Endothelial cell (in vitro differentiated cells): Measurements from ENCODE around the gene TPRG1L. TPM values are rescaled to one million over a fixed set of nuclear protein-coding genes. Genes with fewer than 3 reads are reported as not detected.

ENCODE experiments used
- DNase-seq: peaks from one replicate; pipeline ENCODE4 v3.0.0; 2021; ENCODE audit warnings: low spot score
- H3K27ac Mint-ChIP-seq: one replicate; pipeline ENCODE4 v1.8.0; 2021; ENCODE audit warnings: mixed read lengths, inconsistent platforms; ENCODE audit not compliant: unreplicated experiment
- H3K27me3 Mint-ChIP-seq: one replicate; pipeline ENCODE4 v1.8.0; 2021; ENCODE audit warnings: mild to moderate bottlenecking, moderate library complexity, mixed read lengths, inconsistent platforms; ENCODE audit not compliant: unreplicated experiment
- H3K36me3 Mint-ChIP-seq: one replicate; pipeline ENCODE4 v1.8.0; 2021; ENCODE audit warnings: mild to moderate bottlenecking, low read depth, mixed read lengths, inconsistent platforms; ENCODE audit not compliant: unreplicated experiment
- H3K4me1 Mint-ChIP-seq: one replicate; pipeline ENCODE4 v1.8.0; 2021; ENCODE audit warnings: mild to moderate bottlenecking, mixed read lengths, inconsistent platforms; ENCODE audit not compliant: unreplicated experiment
- H3K4me3 Mint-ChIP-seq: one replicate; pipeline ENCODE4 v1.8.0; 2021; ENCODE audit warnings: mild to moderate bottlenecking, mixed read lengths, inconsistent platforms; ENCODE audit not compliant: unreplicated experiment
- H3K9me3 Mint-ChIP-seq: one replicate; pipeline ENCODE4 v1.8.0; 2021; ENCODE audit warnings: mixed read lengths, inconsistent platforms; ENCODE audit not compliant: unreplicated experiment
- CTCF ChIP-seq: fragments of 200-600 bp; sonication (generic); IDR thresholded peaks from one replicate; pipeline ENCODE4 v1.5.0; 2021; ENCODE audit warnings: antibody characterized with exemption; ENCODE audit not compliant: unreplicated experiment
- total RNA-seq: library from RNA; stranded (reverse); fragmentation: NEBNext Ultra II Directional; extraction: Animal tissue kit (Norgen Biotek cat#: 25700); gene quantifications from one replicate; pipeline ENCODE4 v1.2.1, GENCODE V29; 2021; ENCODE audit not compliant: unreplicated experiment

Gene TPRG1L
- total RNA-seq, 1 donor from 2014 or later = 35.2 TPM

DNA sequence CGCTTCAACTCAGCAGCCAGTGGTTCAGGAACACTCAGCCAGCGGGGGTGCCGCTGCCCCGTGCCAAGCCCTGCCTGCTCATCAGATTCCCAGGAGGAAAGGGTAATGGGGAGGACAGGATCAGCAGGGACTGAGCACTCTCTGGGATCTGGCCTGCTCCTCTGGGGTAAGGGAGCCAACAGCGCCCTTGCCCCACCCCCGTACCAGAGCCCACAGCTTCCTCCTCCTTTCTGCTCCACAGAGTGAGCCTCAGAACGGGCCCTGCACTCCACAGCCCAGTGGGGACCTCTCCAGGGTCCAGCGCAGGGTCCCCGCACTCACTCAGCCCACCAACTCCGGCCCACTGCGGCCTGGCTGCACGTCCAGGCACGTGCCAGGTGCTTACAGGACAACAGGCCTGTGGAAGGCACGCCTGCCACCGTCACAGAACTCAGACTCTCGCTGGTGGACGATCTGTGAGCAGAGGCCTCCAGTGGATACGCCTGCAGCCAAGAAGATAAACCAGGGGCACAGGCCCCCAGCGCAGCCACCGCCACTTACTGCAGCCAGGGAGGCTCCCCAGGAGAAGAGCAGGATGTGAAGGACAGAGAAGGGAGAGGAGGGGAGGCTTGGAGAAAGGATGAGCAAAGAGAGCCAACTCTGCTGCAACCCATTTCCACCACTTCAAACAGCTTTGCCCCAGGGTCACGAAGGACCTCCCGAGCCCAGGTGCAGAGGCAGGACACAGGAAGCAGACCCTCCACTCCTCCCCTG, 15.6 kb upstream of the TPRG1L start:
- Mint-ChIP-seq H3K4me1 (peaks cover 39% of the 10 kb centered on the region), H3K9me3 (no peaks in the 10 kb centered on the region), H3K27ac (peak overlapping the region; percentile 10), H3K36me3 (peaks cover 7% of the 10 kb centered on the region), H3K27me3 (peaks cover 6% of the 10 kb centered on the region), H3K4me3 (peak overlapping the region; percentile 98)
- no peak for DNase-seq
- no peak for TF ChIP-seq CTCF

GRCh38 chr1:3609769-3610526, 14.9 kb upstream of the TPRG1L start:
- Mint-ChIP-seq H3K4me3 (peak overlapping the region; percentile 98), H3K27me3 (peaks cover 6% of the 10 kb centered on the region), H3K27ac (peak overlapping the region; percentile 76), H3K36me3 (peaks cover 7% of the 10 kb centered on the region), H3K4me1 (peaks cover 47% of the 10 kb centered on the region), H3K9me3 (no peaks in the 10 kb centered on the region)
- DNase-seq = no peak
- TF ChIP-seq CTCF = no peak

- Mint-ChIP-seq H3K27me3 (peaks cover 6% of the 10 kb centered on the region), H3K27ac (peak overlapping the region; percentile 76), H3K9me3 (no peaks in the 10 kb centered on the region), H3K4me1 (peaks cover 51% of the 10 kb centered on the region), H3K36me3 (peaks cover 7% of the 10 kb centered on the region), H3K4me3 (peak overlapping the region; percentile 98)
- TF ChIP-seq CTCF = no peak
- DNase-seq = no peak
Observed at GRCh38 chr1:3610527-3611169, 14.2 kb upstream of the TPRG1L start.

- H3K9me3 Mint-ChIP-seq = no peaks in the 10 kb centered on the region
- peak within 1 kb of the TSS; percentile 98 for H3K4me3 Mint-ChIP-seq
- peaks cover 11% of the 10 kb centered on the region for H3K36me3 Mint-ChIP-seq
- DNase-seq = peak; percentile 97
- H3K4me1 Mint-ChIP-seq = peaks cover 59% of the 10 kb centered on the region
- peak within 1 kb of the TSS; percentile 76 for H3K27ac Mint-ChIP-seq
- H3K27me3 Mint-ChIP-seq = peaks cover 6% of the 10 kb centered on the region
- no peak for TF ChIP-seq CTCF
Observed at GRCh38 chr1:3611170-3612019, 13.4 kb upstream of the TPRG1L start, which contains the start of gene MEGF6. TSS of gene MEGF6 (minus strand) at chr1:3611508. CDS start at chr1:3611268, 240 bp downstream.
